AG08396 (cell line): Measurements from ENCODE around the gene RNU11.
"Not testable (repeated sequence)": the region's sequence is repeated elsewhere in the genome, so short reads cannot be mapped to it uniquely, and the experiment has no call there.

Source experiments
- DNase-seq: peaks from one replicate; pipeline ENCODE4 v3.0.0; 2012; ENCODE audit warnings: low spot score, mixed read lengths

Gene RNU11

GRCh38 chr1:28663871-28664470, 15.6 kb downstream of the RNU11 start:
- DNase-seq, result no peak

- no peak for DNase-seq
These were observed 18.4 kb downstream of the RNU11 start for GRCh38 chr1:28666806-28667205.

- DNase-seq, result peak; percentile 97
These were observed 20.0 kb downstream of the RNU11 start, which contains the start of gene GMEB1 for GRCh38 chr1:28668191-28668955. GMEB1 (plus strand) TSS chr1:28668784; CDS start chr1:28683613, 14,829 bp downstream.

- DNase-seq, result peak; percentile 95
These were observed 20.7 kb downstream of the RNU11 start for GRCh38 chr1:28668956-28669723.

GRCh38 chr1:28671254-28671780, 22.9 kb downstream of the RNU11 start:
- DNase-seq, result no peak

- not testable (repeated sequence) for DNase-seq
These were observed 24.6 kb downstream of the RNU11 start for GRCh38 chr1:28672971-28673370.

- no peak for DNase-seq
These were observed 27.5 kb downstream of the RNU11 start for GRCh38 chr1:28675924-28676257.

GRCh38 chr1:28680151-28680550, 31.8 kb downstream of the RNU11 start:
- DNase-seq, result no peak

- no peak for DNase-seq
These were observed 34.4 kb downstream of the RNU11 start for GRCh38 chr1:28682840-28683239.

- DNase-seq, result no peak
These were observed 36.5 kb downstream of the RNU11 start for GRCh38 chr1:28684937-28685336.

- not testable (repeated sequence) for DNase-seq
These were observed 43.2 kb downstream of the RNU11 start for GRCh38 chr1:28691627-28692026.
